ENCODE data around the gene DDX42. TPM values are rescaled to one million over a fixed set of nuclear protein-coding genes. Genes with fewer than 3 reads are reported as not detected.

DDX42 gene
- total RNA-seq, 2 donors from 2014 or later, result 71.0 to 105 TPM

DNA sequence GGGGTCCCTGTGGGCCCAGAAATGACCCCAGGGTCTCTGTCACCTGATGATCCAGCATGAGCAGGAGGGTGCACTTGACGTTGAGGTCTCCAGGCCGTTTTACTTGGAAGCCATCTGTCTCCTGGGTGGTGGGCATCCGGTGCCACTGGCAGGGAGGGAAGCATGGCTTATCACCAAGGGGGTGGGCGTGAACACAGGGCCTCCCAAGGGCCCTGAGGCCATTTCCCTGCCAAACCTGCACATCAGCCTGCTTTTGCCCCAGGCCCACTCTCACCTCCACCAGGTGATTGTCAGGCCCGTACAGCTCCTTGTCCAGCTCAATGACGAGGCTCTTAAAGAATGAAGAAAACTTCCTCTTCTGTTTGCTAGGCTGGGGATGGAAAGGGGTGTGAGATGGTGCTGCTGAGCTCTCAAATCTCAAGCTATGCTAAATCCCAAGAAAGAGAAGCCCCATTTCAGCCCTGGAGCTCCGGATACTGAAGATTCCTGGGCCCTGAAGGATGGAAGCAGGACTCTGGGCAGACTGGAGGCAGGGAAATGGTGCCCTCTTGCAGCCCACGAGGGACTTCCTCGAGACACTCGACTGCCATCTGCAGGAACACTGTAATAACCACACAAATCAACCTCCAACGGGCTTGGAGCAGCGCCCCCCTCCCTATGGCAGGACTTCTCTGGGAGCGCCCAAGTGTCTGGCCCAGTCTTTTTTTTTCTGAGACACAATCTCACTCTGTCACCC, 60.6 kb downstream of the DDX42 start:
- Histone ChIP-seq H3K27me3 (replicated peaks; ENCODE audit: insufficient read depth) (no peaks in the 10 kb centered on the region), H3K9me3 (no peaks in the 10 kb centered on the region), H3K36me3 (peaks cover 34 to 49% of the 10 kb centered on the region in 2 donors), H3K27ac (peak overlapping the region; percentile 17 to 35), H3K4me3 (no peak overlapping the region), H3K4me1 (replicated peaks) (peaks cover 23% of the 10 kb centered on the region)
- TF ChIP-seq CTCF (IDR thresholded peaks at IDR 0.05), result peak in 3 of 4 experiments; percentile 25 to 62 (median 57)
- peak; percentile 51 for TF ChIP-seq POLR2AphosphoS5 (IDR thresholded peaks at IDR 0.05)
- TF ChIP-seq POLR2A (IDR thresholded peaks at IDR 0.05), result no peak
- 35% methylated on average over 13 of the region's 13 CpGs for WGBS
- intact Hi-C loops (cut with DNase I), result no loop called here
- peak; percentile 60 for DNase-seq (ENCODE audit: low spot score)

DNA sequence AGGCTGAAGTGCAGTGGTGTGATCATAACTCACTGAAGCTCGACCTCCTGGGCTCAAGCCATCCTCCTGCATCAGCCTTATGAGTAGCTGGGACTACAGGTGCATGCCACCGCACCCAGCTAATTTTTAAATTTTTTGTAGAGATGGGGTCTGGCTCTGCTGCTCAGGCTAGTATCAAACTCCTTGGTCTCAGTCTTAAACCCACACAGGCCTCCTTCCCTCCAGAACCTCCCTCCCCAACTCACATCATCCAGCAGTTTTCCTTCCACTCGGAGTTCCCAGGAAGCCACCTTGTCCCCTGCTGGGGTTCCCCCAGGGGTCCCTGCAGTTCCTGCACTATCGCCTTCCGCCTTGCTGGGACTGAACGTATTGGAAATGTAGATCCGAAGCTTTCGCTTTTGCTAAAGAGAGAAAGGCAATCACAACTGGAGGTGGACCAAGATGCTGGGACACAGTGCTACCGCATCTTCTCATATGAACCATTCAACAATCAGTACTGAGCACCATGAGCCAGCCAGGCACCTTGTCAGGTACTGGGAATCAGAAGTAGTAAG, 61.3 kb downstream of the DDX42 start:
- Histone ChIP-seq H3K9me3 (no peaks in the 10 kb centered on the region), H3K27ac (peak overlapping the region; percentile 17 to 35), H3K27me3 (replicated peaks; ENCODE audit: insufficient read depth) (no peaks in the 10 kb centered on the region), H3K36me3 (peaks cover 29 to 44% of the 10 kb centered on the region in 2 donors), H3K4me1 (replicated peaks) (peaks cover 29% of the 10 kb centered on the region), H3K4me3 (no peak overlapping the region)
- intact Hi-C loops (cut with DNase I), result no loop called here
- TF ChIP-seq POLR2AphosphoS5 (IDR thresholded peaks at IDR 0.05) (no peak), POLR2A (IDR thresholded peaks at IDR 0.05) (no peak), CTCF (IDR thresholded peaks at IDR 0.05) (no peak)
- WGBS, result 85% methylated on average over 9 of the region's 9 CpGs
- DNase-seq (ENCODE audit: low spot score), result no peak

- TF ChIP-seq POLR2AphosphoS5 (IDR thresholded peaks at IDR 0.05), result no peak
- TF ChIP-seq POLR2A (IDR thresholded peaks at IDR 0.05), result no peak
- TF ChIP-seq CTCF (IDR thresholded peaks at IDR 0.05), result no peak
- Histone ChIP-seq H3K4me1 (replicated peaks) (peaks cover 40% of the 10 kb centered on the region), H3K27ac (peak overlapping the region; percentile 84 to 94), H3K36me3 (peaks cover 21 to 33% of the 10 kb centered on the region in 2 donors), H3K27me3 (replicated peaks; ENCODE audit: insufficient read depth) (no peaks in the 10 kb centered on the region), H3K9me3 (no peaks in the 10 kb centered on the region), H3K4me3 (no peak overlapping the region)
- no peak for DNase-seq (ENCODE audit: low spot score)
- intact Hi-C loops (cut with DNase I), result no loop called here
- 95% methylated on average over 7 of the region's 7 CpGs for WGBS
These were observed 62.8 kb downstream of the DDX42 start for GRCh38 chr17:63836811-63837210.

DNA sequence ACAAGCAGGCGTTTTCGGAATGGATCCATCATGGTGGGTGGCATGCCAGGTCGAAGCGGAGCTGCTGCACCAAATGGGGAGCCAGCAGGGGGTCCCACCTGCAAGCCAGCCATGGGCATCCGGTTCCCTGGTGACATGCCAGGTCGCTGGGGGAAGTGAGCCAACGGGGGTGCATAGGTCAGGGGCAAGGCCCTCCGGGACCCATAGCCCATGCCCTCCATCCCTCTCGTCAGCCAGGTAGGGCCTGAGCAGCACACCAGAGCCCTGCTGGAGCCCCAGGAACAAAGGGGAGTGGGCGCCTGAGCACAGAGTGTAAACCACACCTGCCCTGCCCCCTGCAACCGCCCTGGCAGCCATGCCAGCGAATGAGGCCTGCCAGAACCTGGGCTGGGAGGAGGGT, 63.5 kb downstream of the DDX42 start:
- intact Hi-C loops (cut with DNase I), result no loop called here
- no peak for DNase-seq (ENCODE audit: low spot score)
- peak overlapping the region; percentile 84 to 94 for H3K27ac ChIP-seq
- no peaks in the 10 kb centered on the region for H3K27me3 ChIP-seq (replicated peaks; ENCODE audit: insufficient read depth)
- 77% methylated on average over 12 of the region's 12 CpGs for WGBS
- peaks cover 19 to 29% of the 10 kb centered on the region in 2 donors for H3K36me3 ChIP-seq
- H3K9me3 ChIP-seq, result no peaks in the 10 kb centered on the region
- TF ChIP-seq CTCF (IDR thresholded peaks at IDR 0.05) (no peak), POLR2AphosphoS5 (IDR thresholded peaks at IDR 0.05) (no peak), POLR2A (IDR thresholded peaks at IDR 0.05) (no peak)
- H3K4me3 ChIP-seq, result no peak overlapping the region
- peaks cover 40% of the 10 kb centered on the region for H3K4me1 ChIP-seq (replicated peaks)

All from prostate gland (tissue), 2 donors.